Loucy (cell line): Measurements from ENCODE around the gene SIRT7.

ENCODE experiments used
- H2AFZ ChIP-seq: fragments of 200-600 bp; sonication (generic); 2 replicates; pipeline ENCODE4 v1.6.0; 2016; ENCODE audit warnings: antibody characterized with exemption, mild to moderate bottlenecking, low read length, moderate library complexity
- H3F3A ChIP-seq: fragments of 200-600 bp; 2 replicates; pipeline ENCODE4 v1.6.0; 2016; ENCODE audit warnings: antibody characterized with exemption, low read depth, mild to moderate bottlenecking
- H3K27me3 ChIP-seq: fragments of 200-600 bp; sonication (generic); 2 replicates; pipeline ENCODE4 v1.6.1; 2014; ENCODE audit warnings: low read length, mild to moderate bottlenecking; ENCODE audit not compliant: insufficient read depth, poor library complexity, severe bottlenecking
- H3K36me3 ChIP-seq: fragments of 200-600 bp; sonication (generic); 2 replicates; pipeline ENCODE4 v1.6.1; 2016; ENCODE audit warnings: low read length; ENCODE audit not compliant: insufficient read depth
- H3K4me1 ChIP-seq: fragments of 200-600 bp; sonication (generic); 2 replicates; pipeline ENCODE4 v1.5.1; 2014; ENCODE audit warnings: low read length, mild to moderate bottlenecking; ENCODE audit not compliant: insufficient read depth, poor library complexity, severe bottlenecking
- H3K4me2 ChIP-seq: fragments of 200-600 bp; sonication (generic); 2 replicates; pipeline ENCODE4 v1.6.0; 2014; ENCODE audit warnings: antibody characterized with exemption, low read length, low read depth, mild to moderate bottlenecking; ENCODE audit not compliant: poor library complexity, severe bottlenecking
- H3K4me3 ChIP-seq: fragments of 200-600 bp; sonication (generic); 2 replicates; pipeline ENCODE4 v1.5.1; 2014; ENCODE audit warnings: low read length, mild to moderate bottlenecking, mixed read lengths; ENCODE audit not compliant: poor library complexity, severe bottlenecking
- H3K79me2 ChIP-seq: fragments of 200-600 bp; sonication (generic); 2 replicates; pipeline ENCODE4 v1.6.1; 2014; ENCODE audit warnings: low read length; ENCODE audit not compliant: insufficient read depth
- H3K9ac ChIP-seq: fragments of 200-600 bp; sonication (generic); 2 replicates; pipeline ENCODE4 v1.6.0; 2014; ENCODE audit warnings: mild to moderate bottlenecking, low read depth, low read length, moderate library complexity; ENCODE audit not compliant: poor library complexity, severe bottlenecking
- H3K9me2 ChIP-seq: fragments of 200-600 bp; sonication (generic); replicated peaks from 2 replicates; pipeline ENCODE4 v1.6.1; 2016; ENCODE audit warnings: low read depth, low read length, mixed read lengths
- H3K9me3 ChIP-seq: fragments of 200-600 bp; sonication (generic); 2 replicates; pipeline ENCODE4 v1.6.1; 2014; ENCODE audit warnings: mild to moderate bottlenecking, antibody characterized with exemption, low read length, low read depth; ENCODE audit not compliant: insufficient read depth
- H4K20me1 ChIP-seq: fragments of 200-600 bp; sonication (generic); 2 replicates; pipeline ENCODE4 v1.6.0; 2014; ENCODE audit warnings: antibody characterized with exemption, low read length, mild to moderate bottlenecking; ENCODE audit not compliant: insufficient read depth, poor library complexity, severe bottlenecking
- CTCF ChIP-seq: fragments of 200-600 bp; sonication (generic); conservative IDR thresholded peaks from 2 replicates; pipeline ENCODE4 v1.5.1; 2014; ENCODE audit warnings: mild to moderate bottlenecking, antibody characterized with exemption, low read length
- EZH2phosphoT487 ChIP-seq: fragments of 200-600 bp; IDR thresholded peaks from 2 replicates; pipeline ENCODE4 v1.6.1; 2018; ENCODE audit warnings: antibody characterized with exemption, mild to moderate bottlenecking, moderate library complexity, borderline replicate concordance

SIRT7 gene

DNA sequence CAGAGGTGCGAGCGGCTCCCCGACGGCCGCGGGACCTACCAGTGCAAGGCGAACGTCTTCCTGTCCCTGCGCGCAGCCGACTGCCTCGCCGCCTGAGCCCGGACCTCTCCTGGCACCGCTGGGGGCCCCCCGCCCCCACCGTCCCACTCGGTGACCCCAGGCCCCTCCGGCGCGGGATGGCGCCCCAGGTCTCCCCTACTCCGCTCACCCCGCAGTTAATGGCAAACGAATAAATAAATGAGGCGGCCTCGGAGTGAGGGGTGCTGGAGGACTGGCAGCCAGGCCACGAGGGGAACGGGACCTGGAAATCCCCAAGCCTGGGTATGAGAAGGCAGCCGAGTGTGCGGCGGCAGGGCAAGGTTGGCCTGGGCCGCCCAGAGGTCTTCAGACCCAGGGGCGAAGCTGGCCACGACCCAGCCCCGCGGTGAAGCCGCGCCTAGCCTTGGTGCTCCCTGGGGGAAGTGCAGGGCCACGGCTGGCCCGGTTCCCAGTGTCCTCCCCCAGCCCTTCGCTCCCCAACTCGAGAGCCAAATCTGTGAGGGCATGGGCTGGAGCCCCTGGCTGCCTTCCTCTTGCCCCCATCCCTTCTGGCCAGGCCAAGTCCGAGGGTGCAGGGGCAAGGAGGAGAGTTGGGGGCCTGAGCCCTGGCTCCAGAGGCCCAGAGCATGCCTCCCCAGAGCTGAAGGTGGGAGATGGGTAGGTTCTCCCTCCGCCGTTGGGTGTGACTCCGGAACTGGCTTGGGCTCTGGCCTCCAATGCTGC lies 15.1 kb downstream of the SIRT7 start:
- no peaks in the 10 kb centered on the region for H3K9me3 ChIP-seq
- no peaks in the 10 kb centered on the region for H3K9me2 ChIP-seq
- no peak overlapping the region for H2AFZ ChIP-seq
- H3K4me1 ChIP-seq, result no peaks in the 10 kb centered on the region
- H3K4me2 ChIP-seq, result no peak overlapping the region
- H3K27me3 ChIP-seq, result no peaks in the 10 kb centered on the region
- no peak overlapping the region for H3K4me3 ChIP-seq
- H3K36me3 ChIP-seq, result no peaks in the 10 kb centered on the region; the same call in 1 of the 2 replicates
- H4K20me1 ChIP-seq, result no peaks in the 10 kb centered on the region
- H3K79me2 ChIP-seq, result no peaks in the 10 kb centered on the region
- H3F3A ChIP-seq, result no peaks in the 10 kb centered on the region; the same call in 1 of the 2 replicates
- TF ChIP-seq EZH2phosphoT487 (no peak), CTCF (no peak)
- H3K9ac ChIP-seq, result no peak overlapping the region

- H3K9me2 ChIP-seq, result no peaks in the 10 kb centered on the region
- H3K27me3 ChIP-seq, result no peaks in the 10 kb centered on the region
- H4K20me1 ChIP-seq, result no peaks in the 10 kb centered on the region
- no peak within 1 kb of the TSS for H3K9ac ChIP-seq
- H3K4me1 ChIP-seq, result no peaks in the 10 kb centered on the region
- no peak within 1 kb of the TSS for H3K4me2 ChIP-seq
- H3K79me2 ChIP-seq, result no peaks in the 10 kb centered on the region
- H3K9me3 ChIP-seq, result no peaks in the 10 kb centered on the region
- no peaks in the 10 kb centered on the region; the same call in 1 of the 2 replicates for H3K36me3 ChIP-seq
- no peaks in the 10 kb centered on the region; the same call in 1 of the 2 replicates for H3F3A ChIP-seq
- no peak within 1 kb of the TSS for H2AFZ ChIP-seq
- H3K4me3 ChIP-seq, result no peak within 1 kb of the TSS
- TF ChIP-seq CTCF, result no peak
- no peak for TF ChIP-seq EZH2phosphoT487
These were observed 15.8 kb downstream of the SIRT7 start, which contains the start of gene NPB for GRCh38 chr17:81902023-81902652. NPB (plus strand) TSS chr17:81902238; CDS start chr17:81902278, 40 bp downstream.

DNA sequence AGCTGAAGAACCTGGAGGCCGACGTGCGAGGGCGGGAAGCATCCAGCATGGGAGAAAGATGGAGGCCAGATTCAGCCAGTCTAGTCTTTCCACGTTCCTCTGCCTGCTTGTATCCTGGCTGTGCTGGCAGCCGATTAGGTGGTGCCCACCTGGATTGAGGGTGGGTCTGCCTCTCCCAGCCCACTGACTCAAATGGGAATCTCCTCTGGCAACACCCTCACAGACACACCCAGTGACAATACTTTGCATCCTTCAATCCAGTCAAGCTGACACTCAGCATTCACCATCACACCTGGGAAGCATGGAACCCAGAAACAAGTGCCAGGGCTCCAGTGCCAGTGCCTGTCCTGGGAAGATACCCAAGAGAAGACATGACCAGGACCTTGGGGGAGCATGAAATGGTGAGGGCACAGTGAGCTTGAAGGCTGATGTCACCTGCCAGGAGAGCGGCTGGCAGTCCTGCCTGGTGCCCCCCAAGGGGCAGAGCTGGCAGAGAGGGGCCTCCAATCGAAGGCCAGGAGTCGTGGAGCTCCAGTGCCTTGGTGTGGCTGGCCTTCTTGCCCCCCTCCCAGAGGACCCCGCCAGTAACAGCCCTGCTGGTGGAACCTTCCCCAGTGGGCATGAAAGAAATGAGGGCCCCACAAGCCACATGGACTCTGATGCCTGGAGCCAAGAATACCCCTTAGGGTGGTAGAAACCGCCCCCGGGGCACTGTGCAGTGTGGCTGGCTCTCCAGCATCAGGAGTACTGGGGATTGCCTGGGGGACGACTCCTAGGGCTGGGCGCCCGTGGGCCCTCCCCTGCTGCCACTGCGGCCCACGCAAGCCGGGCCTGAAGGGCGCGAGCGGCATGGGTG lies 16.6 kb downstream of the SIRT7 start:
- Histone ChIP-seq H3F3A (no peaks in the 10 kb centered on the region; the same call in 1 of the 2 replicates), H3K79me2 (no peaks in the 10 kb centered on the region), H3K9ac (no peak overlapping the region), H4K20me1 (no peaks in the 10 kb centered on the region), H3K4me2 (no peak overlapping the region), H3K9me2 (no peaks in the 10 kb centered on the region), H3K27me3 (no peaks in the 10 kb centered on the region), H2AFZ (no peak overlapping the region), H3K9me3 (no peaks in the 10 kb centered on the region), H3K4me1 (no peaks in the 10 kb centered on the region), H3K36me3 (no peaks in the 10 kb centered on the region; the same call in 1 of the 2 replicates), H3K4me3 (no peak overlapping the region)
- TF ChIP-seq EZH2phosphoT487 (no peak), CTCF (no peak)
